CD4-positive, alpha-beta T cell treated with Interleukin-4 for 4 hours (primary cell): ENCODE measurements around the gene ZFP42.
"Not testable (repeated sequence)": the region's sequence is repeated elsewhere in the genome, so short reads cannot be mapped to it uniquely, and the experiment has no call there.

Source experiments
- DNase-seq: peaks from one replicate; pipeline ENCODE4 v3.0.0-alpha.2; 2020

The ZFP42 gene

GRCh38 chr4:188023682-188024081, 28.1 kb downstream of the ZFP42 start:
- no peak for DNase-seq

- DNase-seq, result no peak
Measured at GRCh38 chr4:188025476-188025875, 29.9 kb downstream of the ZFP42 start.

GRCh38 chr4:188029114-188029513, 33.5 kb downstream of the ZFP42 start:
- DNase-seq, result no peak

- DNase-seq, result no peak
Measured at GRCh38 chr4:188030401-188030800, 34.8 kb downstream of the ZFP42 start.

GRCh38 chr4:188031751-188032150, 36.2 kb downstream of the ZFP42 start:
- no peak for DNase-seq

GRCh38 chr4:188032170-188032569, 36.6 kb downstream of the ZFP42 start:
- DNase-seq, result no peak

- no peak for DNase-seq
Measured at GRCh38 chr4:188032583-188032982, 37.0 kb downstream of the ZFP42 start.

GRCh38 chr4:188037003-188037713, 41.6 kb downstream of the ZFP42 start:
- no peak for DNase-seq

- no peak for DNase-seq
Measured at GRCh38 chr4:188041721-188042120, 46.1 kb downstream of the ZFP42 start.

DNA sequence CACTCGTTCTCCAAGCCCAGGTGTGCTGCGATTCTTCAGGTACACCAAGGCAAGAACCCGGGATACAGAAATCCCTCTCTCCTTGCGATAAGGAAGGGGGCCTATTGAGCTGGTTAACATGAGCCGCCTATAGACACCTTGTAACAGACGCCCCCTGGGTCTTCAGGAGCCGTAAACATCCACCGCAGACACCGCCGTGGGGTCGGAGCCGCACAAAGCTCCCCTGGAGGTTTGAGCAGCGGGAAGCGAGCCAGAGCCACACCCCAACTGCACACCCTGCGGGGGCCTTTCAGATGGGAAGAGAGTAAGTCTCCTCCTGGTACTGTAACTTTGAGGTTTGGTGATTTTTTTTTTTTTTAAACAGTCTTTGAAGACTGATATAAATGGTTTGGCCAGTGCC, 46.6 kb downstream of the ZFP42 start:
- no peak for DNase-seq

DNA sequence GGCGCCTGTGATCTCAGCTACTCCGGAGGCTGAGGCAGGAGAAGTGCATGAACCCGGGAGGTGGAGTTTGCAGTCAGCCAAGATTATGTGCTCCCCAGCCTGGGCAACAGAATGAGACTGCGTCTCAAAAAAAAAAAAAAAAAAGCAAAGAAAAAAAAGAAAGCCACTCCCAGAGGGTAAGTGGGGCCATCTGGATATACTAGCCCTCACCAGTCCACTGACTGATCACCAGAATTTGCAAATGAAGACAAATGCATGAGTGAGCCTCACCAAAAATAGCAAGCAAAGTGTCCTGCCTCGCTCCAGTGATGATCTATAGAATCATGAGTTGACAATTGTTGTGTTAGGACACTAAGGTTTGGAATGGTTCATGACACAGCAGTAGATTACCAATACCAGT, 47.6 kb downstream of the ZFP42 start:
- no peak for DNase-seq

DNA sequence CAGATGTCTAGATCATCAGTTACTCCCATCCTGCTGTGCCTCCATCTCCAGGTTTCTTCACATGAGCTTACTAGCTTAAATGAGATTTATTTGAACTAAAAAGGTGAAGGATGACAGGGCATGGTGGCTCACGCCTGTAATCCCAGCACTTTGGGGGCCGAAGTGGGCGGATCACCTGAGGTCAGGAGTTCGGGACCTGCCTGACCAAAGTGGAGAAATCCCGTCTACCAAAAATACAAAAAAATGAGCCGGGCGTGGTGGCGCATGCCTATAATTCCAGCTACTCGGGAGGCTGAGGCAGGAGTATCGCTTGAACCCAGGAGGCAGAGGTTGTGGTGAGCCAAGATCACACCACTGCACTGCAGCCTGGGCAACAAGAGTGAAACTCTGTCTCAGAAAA, 49.9 kb downstream of the ZFP42 start:
- DNase-seq, result not testable (repeated sequence)

- no peak for DNase-seq
Measured at GRCh38 chr4:188046657-188047056, 51.1 kb downstream of the ZFP42 start.

- DNase-seq, result no peak
Measured at GRCh38 chr4:188053302-188053701, 57.7 kb downstream of the ZFP42 start.
